ENCODE data around the gene DPP3.

The DPP3 gene

DNA sequence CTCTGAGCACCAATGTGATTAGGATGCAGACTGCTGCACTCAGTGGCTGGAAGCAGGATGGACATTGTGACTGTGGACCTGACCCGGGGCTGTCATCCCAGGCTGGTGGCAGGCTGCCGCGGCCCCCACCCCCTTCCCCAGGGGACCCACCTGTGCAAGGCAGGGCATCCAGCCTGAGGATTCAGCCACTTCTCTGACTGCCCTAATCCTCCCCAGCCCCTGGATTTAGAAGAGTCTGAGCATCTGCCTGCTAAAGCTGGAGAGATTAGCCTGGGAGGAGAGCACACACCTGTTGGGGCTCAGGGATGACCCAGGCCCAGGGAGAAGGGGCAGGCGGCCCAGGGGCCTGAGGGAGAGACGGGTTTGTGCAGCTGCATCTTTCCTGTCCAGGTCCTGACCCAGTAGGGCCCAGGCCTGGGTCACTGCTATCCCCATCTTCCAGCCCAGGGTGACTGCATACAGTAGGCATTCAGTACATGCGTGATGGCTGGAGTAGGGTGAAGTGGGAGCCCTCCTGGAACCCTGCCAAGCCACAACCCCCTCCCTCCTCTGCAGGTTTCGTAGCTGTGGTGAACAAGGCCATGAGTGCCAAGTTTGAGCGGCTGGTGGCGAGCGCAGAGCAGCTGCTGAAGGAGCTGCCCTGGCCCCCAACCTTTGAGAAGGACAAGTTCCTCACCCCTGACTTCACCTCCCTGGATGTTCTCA is 12.1 kb downstream of the DPP3 start:
- Histone ChIP-seq H3K9ac (no peak overlapping the region), H2AFZ (ENCODE audit: low read depth) (no peak overlapping the region), H4K20me1 (ENCODE audit: insufficient read depth) (no peaks in the 10 kb centered on the region), H3K4me2 (no peak overlapping the region; the same call in 1 of the 2 replicates), H3K4me3 (IDR thresholded peaks at IDR 0.05; ENCODE audit: insufficient read depth, low read depth, low read length) (no peak overlapping the region), H3K36me3 (ENCODE audit: insufficient read depth) (no peaks in the 10 kb centered on the region), H3K4me1 (ENCODE audit: low read depth, poor library complexity, severe bottlenecking) (peaks cover 10% of the 10 kb centered on the region), H3K79me2 (ENCODE audit: insufficient read depth, low read depth) (no peaks in the 10 kb centered on the region), H3K27ac (no peak overlapping the region), H3K27me3 (ENCODE audit: insufficient read depth, low read depth) (no peaks in the 10 kb centered on the region)
- TF ChIP-seq, protein P1, sequence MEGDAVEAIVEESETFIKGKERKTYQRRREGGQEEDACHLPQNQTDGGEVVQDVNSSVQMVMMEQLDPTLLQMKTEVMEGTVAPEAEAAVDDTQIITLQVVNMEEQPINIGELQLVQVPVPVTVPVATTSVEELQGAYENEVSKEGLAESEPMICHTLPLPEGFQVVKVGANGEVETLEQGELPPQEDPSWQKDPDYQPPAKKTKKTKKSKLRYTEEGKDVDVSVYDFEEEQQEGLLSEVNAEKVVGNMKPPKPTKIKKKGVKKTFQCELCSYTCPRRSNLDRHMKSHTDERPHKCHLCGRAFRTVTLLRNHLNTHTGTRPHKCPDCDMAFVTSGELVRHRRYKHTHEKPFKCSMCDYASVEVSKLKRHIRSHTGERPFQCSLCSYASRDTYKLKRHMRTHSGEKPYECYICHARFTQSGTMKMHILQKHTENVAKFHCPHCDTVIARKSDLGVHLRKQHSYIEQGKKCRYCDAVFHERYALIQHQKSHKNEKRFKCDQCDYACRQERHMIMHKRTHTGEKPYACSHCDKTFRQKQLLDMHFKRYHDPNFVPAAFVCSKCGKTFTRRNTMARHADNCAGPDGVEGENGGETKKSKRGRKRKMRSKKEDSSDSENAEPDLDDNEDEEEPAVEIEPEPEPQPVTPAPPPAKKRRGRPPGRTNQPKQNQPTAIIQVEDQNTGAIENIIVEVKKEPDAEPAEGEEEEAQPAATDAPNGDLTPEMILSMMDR (conservative IDR thresholded peaks at IDR 0.05; ENCODE audit: low read depth, low read length): no peak

DNA sequence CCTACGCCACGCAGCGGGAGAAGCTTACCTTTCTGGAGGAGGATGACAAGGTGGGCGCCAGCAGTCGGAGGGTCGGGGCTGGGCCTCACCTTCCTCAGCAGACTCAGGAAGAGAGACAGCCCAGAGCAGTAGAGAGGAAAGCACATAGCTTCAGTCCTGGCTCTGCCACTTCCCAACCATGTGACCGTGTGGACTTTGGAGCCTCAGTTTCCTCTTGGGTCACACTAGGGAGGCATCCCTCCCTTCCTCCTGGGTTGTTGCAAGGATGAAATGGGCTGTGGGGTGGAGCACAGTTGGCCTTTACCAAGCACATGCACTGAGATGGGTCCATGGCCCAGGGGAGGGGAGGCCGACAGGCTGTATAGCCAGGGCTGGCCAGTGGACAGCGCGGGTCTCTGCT is 12.9 kb downstream of the DPP3 start:
- Histone ChIP-seq H2AFZ (ENCODE audit: low read depth) (no peak overlapping the region), H3K9ac (no peak overlapping the region), H3K4me1 (ENCODE audit: low read depth, poor library complexity, severe bottlenecking) (peaks cover 10% of the 10 kb centered on the region), H3K4me2 (no peak overlapping the region), H3K79me2 (ENCODE audit: insufficient read depth, low read depth) (no peaks in the 10 kb centered on the region), H3K4me3 (IDR thresholded peaks at IDR 0.05; ENCODE audit: insufficient read depth, low read depth, low read length) (no peak overlapping the region), H3K36me3 (ENCODE audit: insufficient read depth) (no peaks in the 10 kb centered on the region), H3K27ac (no peak overlapping the region), H4K20me1 (ENCODE audit: insufficient read depth) (no peaks in the 10 kb centered on the region), H3K27me3 (ENCODE audit: insufficient read depth, low read depth) (no peaks in the 10 kb centered on the region)
- TF ChIP-seq, protein P1 (conservative IDR thresholded peaks at IDR 0.05; ENCODE audit: low read depth, low read length): no peak

DNA sequence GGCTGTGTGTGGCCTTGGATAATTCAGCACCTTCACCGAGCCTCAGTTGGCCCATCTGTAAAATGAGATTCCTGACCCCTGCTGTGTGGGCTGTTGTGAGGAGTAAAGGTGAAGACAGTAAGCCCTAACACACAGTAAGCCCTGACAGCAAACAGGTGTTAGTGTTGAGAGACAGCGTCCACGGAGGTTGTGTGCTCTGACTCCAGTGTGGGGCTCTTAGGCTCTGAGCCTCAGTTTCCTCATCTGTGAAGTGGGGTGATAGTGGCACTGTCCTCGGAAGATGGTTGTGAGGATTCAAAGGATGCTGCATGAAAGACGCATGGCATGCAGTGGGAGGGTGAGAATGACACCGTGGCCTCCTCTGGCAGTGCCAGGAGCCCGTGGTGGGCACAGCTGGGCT is 14.2 kb downstream of the DPP3 start:
- H2AFZ ChIP-seq (ENCODE audit: low read depth): no peak overlapping the region
- H4K20me1 ChIP-seq (ENCODE audit: insufficient read depth): no peaks in the 10 kb centered on the region
- no peaks in the 10 kb centered on the region for H3K36me3 ChIP-seq (ENCODE audit: insufficient read depth)
- H3K27ac ChIP-seq: no peak overlapping the region
- H3K4me3 ChIP-seq (IDR thresholded peaks at IDR 0.05; ENCODE audit: insufficient read depth, low read depth, low read length): no peak overlapping the region
- H3K79me2 ChIP-seq (ENCODE audit: insufficient read depth, low read depth): no peaks in the 10 kb centered on the region
- no peaks in the 10 kb centered on the region for H3K27me3 ChIP-seq (ENCODE audit: insufficient read depth, low read depth)
- TF ChIP-seq, protein P1 (conservative IDR thresholded peaks at IDR 0.05; ENCODE audit: low read depth, low read length): no peak
- no peak overlapping the region for H3K4me2 ChIP-seq
- H3K9ac ChIP-seq: no peak overlapping the region
- peaks cover 10% of the 10 kb centered on the region for H3K4me1 ChIP-seq (ENCODE audit: low read depth, poor library complexity, severe bottlenecking)

DNA sequence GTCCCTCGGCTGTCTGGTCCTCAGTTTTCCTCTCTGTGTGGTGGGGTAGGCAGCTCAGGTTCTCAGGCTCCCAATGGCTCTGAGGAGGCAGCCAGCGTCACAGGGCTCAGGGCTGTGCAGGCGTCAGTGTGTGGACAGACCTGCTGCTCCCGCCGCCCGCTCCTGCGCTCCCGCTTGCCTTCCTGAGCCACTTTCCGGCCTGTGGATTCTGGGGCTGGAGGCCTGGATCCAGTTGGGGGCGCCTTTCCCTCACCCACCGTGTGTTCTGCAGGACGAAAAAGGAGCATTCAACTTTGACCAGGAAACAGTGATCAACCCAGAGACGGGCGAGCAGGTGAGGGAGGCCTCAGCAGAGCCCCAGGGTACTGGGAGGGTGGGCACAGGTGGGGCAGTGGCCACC is 14.7 kb downstream of the DPP3 start:
- Histone ChIP-seq H3K4me1 (ENCODE audit: low read depth, poor library complexity, severe bottlenecking) (peaks cover 10% of the 10 kb centered on the region), H3K9ac (no peak overlapping the region), H4K20me1 (ENCODE audit: insufficient read depth) (no peaks in the 10 kb centered on the region), H3K27ac (no peak overlapping the region), H2AFZ (ENCODE audit: low read depth) (no peak overlapping the region), H3K36me3 (ENCODE audit: insufficient read depth) (no peaks in the 10 kb centered on the region), H3K4me3 (IDR thresholded peaks at IDR 0.05; ENCODE audit: insufficient read depth, low read depth, low read length) (no peak overlapping the region), H3K27me3 (ENCODE audit: insufficient read depth, low read depth) (no peaks in the 10 kb centered on the region), H3K4me2 (no peak overlapping the region), H3K79me2 (ENCODE audit: insufficient read depth, low read depth) (no peaks in the 10 kb centered on the region)
- TF ChIP-seq, protein P1 (conservative IDR thresholded peaks at IDR 0.05; ENCODE audit: low read depth, low read length): no peak
